ENCODE measurements around the gene ADGRA1. TPM values are rescaled to one million over a fixed set of nuclear protein-coding genes. Genes with fewer than 3 reads are reported as not detected.

Gene ADGRA1
- total and polyA plus RNA-seq, 2 donors (not counting 1 experiment from before 2014, with no cell fraction given), result not detected

DNA sequence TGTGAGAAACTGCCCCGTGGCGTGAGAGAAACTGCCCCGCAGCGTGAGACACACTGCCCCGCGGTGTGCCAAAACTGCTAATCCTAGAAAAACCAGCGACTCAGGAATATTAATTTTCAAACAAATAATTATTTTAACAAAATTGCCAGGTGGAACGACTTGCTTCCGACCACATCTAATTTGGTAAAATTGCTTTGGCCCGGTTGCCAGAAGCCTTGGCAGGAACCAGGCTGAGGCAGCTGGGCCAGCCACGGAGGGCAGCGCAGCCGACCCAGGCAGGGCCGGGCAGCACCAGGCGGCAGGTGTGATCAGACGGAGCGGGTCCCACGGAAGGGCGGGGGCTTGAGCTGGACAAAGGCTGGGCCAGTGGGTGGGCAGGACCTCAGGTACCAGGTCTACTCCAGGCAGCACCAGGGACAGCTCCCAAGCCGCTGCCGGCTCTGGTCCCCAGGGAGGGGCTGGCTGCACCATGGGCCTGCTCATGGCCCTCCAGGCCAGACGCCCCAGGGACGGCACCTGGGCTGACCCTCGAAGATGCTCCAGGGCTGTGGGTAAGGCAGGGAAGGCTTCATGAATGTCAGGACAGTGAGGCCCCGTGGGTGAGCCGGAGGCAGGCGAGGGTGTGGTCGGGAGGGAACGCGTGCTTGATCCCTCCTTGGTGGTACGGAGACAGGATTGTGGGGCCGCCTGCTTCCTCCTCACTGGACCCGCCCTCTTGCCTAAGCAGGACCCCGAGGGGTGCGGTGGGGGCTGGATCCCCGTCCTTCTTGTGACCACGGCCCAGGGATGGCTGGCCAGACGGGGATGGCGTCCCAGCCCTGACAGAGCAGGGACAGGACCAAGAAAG, 7.7 kb upstream of the ADGRA1 start:
- no peak overlapping the region for H3K4me3 ChIP-seq (replicated peaks in 1 of 4; ENCODE audit: control extremely low read depth in 1 of 4, insufficient read depth in 1 of 4, low read depth in 3 of 4, low read length in 4 of 4)
- H3K27ac ChIP-seq (ENCODE audit: insufficient read depth, low read length), result no peak overlapping the region
- H4K20me1 ChIP-seq (ENCODE audit: control insufficient read depth, extremely low read depth, insufficient read depth, low read length), result no peaks in the 10 kb centered on the region
- TF ChIP-seq EZH2 (IDR thresholded peaks at IDR 0.05; ENCODE audit: low read length, missing control alignments), result no peak
- TF ChIP-seq CTCF (conservative IDR thresholded peaks at IDR 0.05 in 1 of 2, IDR thresholded peaks at IDR 0.05 in 1 of 2; ENCODE audit: low read depth in 1 of 2, low read length in 2 of 2), result no peak
- H2AFZ ChIP-seq (ENCODE audit: low read length), result no peak overlapping the region
- no peak overlapping the region for H3K4me2 ChIP-seq (ENCODE audit: extremely low read depth, insufficient read depth, low read length)
- DNase-seq (ENCODE audit: low read depth in 2 of 2), result no peak
- no peaks in the 10 kb centered on the region for H3K4me1 ChIP-seq (ENCODE audit: control insufficient read depth, extremely low read depth, insufficient read depth, low read length)
- no peaks in the 10 kb centered on the region for H3K9me3 ChIP-seq (ENCODE audit: control insufficient read depth, insufficient read depth, low read depth, low read length)
- H3K27me3 ChIP-seq (ENCODE audit: control insufficient read depth, insufficient read depth, low read length), result no peaks in the 10 kb centered on the region
- H3K36me3 ChIP-seq (ENCODE audit: control insufficient read depth, insufficient read depth, low read length), result no peaks in the 10 kb centered on the region
- H3K9ac ChIP-seq (ENCODE audit: insufficient read depth, low read length), result no peak overlapping the region
- no peaks in the 10 kb centered on the region for H3K79me2 ChIP-seq (ENCODE audit: control insufficient read depth, insufficient read depth, low read length)

DNA sequence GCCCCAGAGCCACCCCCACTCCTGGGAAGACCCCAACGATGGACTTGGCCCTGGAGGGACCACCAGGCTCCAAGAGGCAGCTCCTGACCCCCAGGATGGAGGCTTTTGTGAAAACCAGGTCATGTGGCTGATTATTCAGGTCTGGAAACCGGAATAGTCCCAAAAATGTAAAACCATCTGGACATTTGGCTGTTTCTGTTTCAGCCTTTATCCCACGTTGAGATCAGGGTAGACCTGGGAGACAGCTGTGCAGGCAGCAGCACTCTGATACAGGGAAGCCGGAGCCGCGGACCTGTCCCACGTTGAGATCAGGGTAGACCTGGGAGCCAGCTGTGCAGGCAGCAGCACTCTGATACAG, 7.1 kb upstream of the ADGRA1 start:
- H3K4me1 ChIP-seq (ENCODE audit: control insufficient read depth, extremely low read depth, insufficient read depth, low read length), result no peaks in the 10 kb centered on the region
- H3K9ac ChIP-seq (ENCODE audit: insufficient read depth, low read length), result no peak overlapping the region
- no peak overlapping the region for H3K4me3 ChIP-seq (replicated peaks in 1 of 4; ENCODE audit: control extremely low read depth in 1 of 4, insufficient read depth in 1 of 4, low read depth in 3 of 4, low read length in 4 of 4)
- H3K4me2 ChIP-seq (ENCODE audit: extremely low read depth, insufficient read depth, low read length), result no peak overlapping the region
- H3K9me3 ChIP-seq (ENCODE audit: control insufficient read depth, insufficient read depth, low read depth, low read length), result no peaks in the 10 kb centered on the region
- no peak for TF ChIP-seq CTCF (conservative IDR thresholded peaks at IDR 0.05 in 1 of 2, IDR thresholded peaks at IDR 0.05 in 1 of 2; ENCODE audit: low read depth in 1 of 2, low read length in 2 of 2)
- no peak for TF ChIP-seq EZH2 (IDR thresholded peaks at IDR 0.05; ENCODE audit: low read length, missing control alignments)
- H4K20me1 ChIP-seq (ENCODE audit: control insufficient read depth, extremely low read depth, insufficient read depth, low read length), result no peaks in the 10 kb centered on the region
- H3K36me3 ChIP-seq (ENCODE audit: control insufficient read depth, insufficient read depth, low read length), result no peaks in the 10 kb centered on the region
- DNase-seq (ENCODE audit: low read depth in 2 of 2), result no peak
- no peak overlapping the region for H3K27ac ChIP-seq (ENCODE audit: insufficient read depth, low read length)
- no peaks in the 10 kb centered on the region for H3K27me3 ChIP-seq (ENCODE audit: control insufficient read depth, insufficient read depth, low read length)
- no peak overlapping the region for H2AFZ ChIP-seq (ENCODE audit: low read length)
- no peaks in the 10 kb centered on the region for H3K79me2 ChIP-seq (ENCODE audit: control insufficient read depth, insufficient read depth, low read length)

DNA sequence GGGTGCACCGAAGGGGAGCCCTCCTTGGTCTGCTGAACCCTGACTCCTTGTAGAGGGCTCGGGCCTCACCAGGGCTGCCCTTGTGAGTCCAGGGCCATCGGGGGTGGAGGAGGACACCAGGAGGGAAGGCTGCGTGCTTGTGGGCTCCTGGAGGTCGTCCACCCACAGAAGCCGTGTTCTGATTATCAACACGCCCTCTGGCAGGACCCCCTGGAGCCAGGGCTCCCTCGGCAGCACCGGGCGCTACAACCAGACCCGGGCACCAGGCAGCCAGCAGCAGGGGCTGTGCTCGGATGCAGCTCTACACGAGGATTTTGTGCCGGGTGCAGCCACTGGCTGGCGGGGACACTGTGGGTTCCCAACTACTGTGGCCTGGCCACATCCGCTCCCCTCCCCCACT, 6.1 kb upstream of the ADGRA1 start:
- Histone ChIP-seq H3K27ac (ENCODE audit: insufficient read depth, low read length) (no peak overlapping the region), H2AFZ (ENCODE audit: low read length) (no peak overlapping the region), H3K79me2 (ENCODE audit: control insufficient read depth, insufficient read depth, low read length) (no peaks in the 10 kb centered on the region), H3K9me3 (ENCODE audit: control insufficient read depth, insufficient read depth, low read depth, low read length) (no peaks in the 10 kb centered on the region), H3K4me1 (ENCODE audit: control insufficient read depth, extremely low read depth, insufficient read depth, low read length) (no peaks in the 10 kb centered on the region), H3K4me2 (ENCODE audit: extremely low read depth, insufficient read depth, low read length) (no peak overlapping the region), H3K9ac (ENCODE audit: insufficient read depth, low read length) (no peak overlapping the region), H3K4me3 (replicated peaks in 1 of 4; ENCODE audit: control extremely low read depth in 1 of 4, insufficient read depth in 1 of 4, low read depth in 3 of 4, low read length in 4 of 4) (no peak overlapping the region), H3K27me3 (ENCODE audit: control insufficient read depth, insufficient read depth, low read length) (no peaks in the 10 kb centered on the region), H3K36me3 (ENCODE audit: control insufficient read depth, insufficient read depth, low read length) (no peaks in the 10 kb centered on the region), H4K20me1 (ENCODE audit: control insufficient read depth, extremely low read depth, insufficient read depth, low read length) (no peaks in the 10 kb centered on the region)
- TF ChIP-seq CTCF (conservative IDR thresholded peaks at IDR 0.05 in 1 of 2, IDR thresholded peaks at IDR 0.05 in 1 of 2; ENCODE audit: low read depth in 1 of 2, low read length in 2 of 2) (no peak), EZH2 (IDR thresholded peaks at IDR 0.05; ENCODE audit: low read length, missing control alignments) (no peak)
- no peak for DNase-seq (ENCODE audit: low read depth in 2 of 2)
